ENCODE data around the gene CLDN25.

Gene CLDN25

GRCh38 chr11:113817162-113817561 is 37.6 kb downstream of the CLDN25 start:
- TF ChIP-seq CTCF (IDR thresholded peaks at IDR 0.05; ENCODE audit: low read depth, low read length, missing control alignments): no peak
- Histone ChIP-seq H3K27ac (no peak overlapping the region), H3K36me3 (replicated peaks) (no peaks in the 10 kb centered on the region), H3K4me3 (ENCODE audit: low read depth, low read length) (no peak overlapping the region), H3K27me3 (replicated peaks) (no peaks in the 10 kb centered on the region)
- in situ Hi-C loops (cut with HindIII; ENCODE audit: low pct_ligation_motif_present, low sequenced_read_pairs): no loop called here
- DNase-seq: no peak

- Histone ChIP-seq H3K27ac (no peak overlapping the region), H3K36me3 (replicated peaks) (no peaks in the 10 kb centered on the region), H3K27me3 (replicated peaks) (no peaks in the 10 kb centered on the region), H3K4me3 (ENCODE audit: low read depth, low read length) (no peak overlapping the region)
- in situ Hi-C loops (cut with HindIII; ENCODE audit: low pct_ligation_motif_present, low sequenced_read_pairs): no loop called here
- no peak for DNase-seq
- TF ChIP-seq CTCF (IDR thresholded peaks at IDR 0.05; ENCODE audit: low read depth, low read length, missing control alignments): no peak
Measured at GRCh38 chr11:113817626-113818025, 38.0 kb downstream of the CLDN25 start.

GRCh38 chr11:113818426-113818825 is 38.8 kb downstream of the CLDN25 start:
- in situ Hi-C loops (cut with HindIII; ENCODE audit: low pct_ligation_motif_present, low sequenced_read_pairs): no loop called here
- no peak overlapping the region for H3K27ac ChIP-seq
- H3K4me3 ChIP-seq (ENCODE audit: low read depth, low read length): no peak overlapping the region
- no peaks in the 10 kb centered on the region for H3K27me3 ChIP-seq (replicated peaks)
- no peak for DNase-seq
- no peaks in the 10 kb centered on the region for H3K36me3 ChIP-seq (replicated peaks)
- TF ChIP-seq CTCF (IDR thresholded peaks at IDR 0.05; ENCODE audit: low read depth, low read length, missing control alignments): no peak

GRCh38 chr11:113827477-113827876 is 47.9 kb downstream of the CLDN25 start:
- H3K27me3 ChIP-seq (replicated peaks): no peaks in the 10 kb centered on the region
- no peak overlapping the region for H3K27ac ChIP-seq
- no peak for DNase-seq
- in situ Hi-C loops (cut with HindIII; ENCODE audit: low pct_ligation_motif_present, low sequenced_read_pairs): no loop called here
- no peaks in the 10 kb centered on the region for H3K36me3 ChIP-seq (replicated peaks)
- no peak for TF ChIP-seq CTCF (IDR thresholded peaks at IDR 0.05; ENCODE audit: low read depth, low read length, missing control alignments)
- H3K4me3 ChIP-seq (ENCODE audit: low read depth, low read length): no peak overlapping the region

- H3K27me3 ChIP-seq (replicated peaks): no peaks in the 10 kb centered on the region
- no peak overlapping the region for H3K4me3 ChIP-seq (ENCODE audit: low read depth, low read length)
- TF ChIP-seq CTCF (IDR thresholded peaks at IDR 0.05; ENCODE audit: low read depth, low read length, missing control alignments): no peak
- H3K27ac ChIP-seq: no peak overlapping the region
- no peaks in the 10 kb centered on the region for H3K36me3 ChIP-seq (replicated peaks)
- in situ Hi-C loops (cut with HindIII; ENCODE audit: low pct_ligation_motif_present, low sequenced_read_pairs): no loop called here
- DNase-seq: no peak
Measured at GRCh38 chr11:113828191-113828590, 48.6 kb downstream of the CLDN25 start.

- H3K27ac ChIP-seq: no peak overlapping the region
- no peaks in the 10 kb centered on the region for H3K36me3 ChIP-seq (replicated peaks)
- in situ Hi-C loops (cut with HindIII; ENCODE audit: low pct_ligation_motif_present, low sequenced_read_pairs): no loop called here
- no peaks in the 10 kb centered on the region for H3K27me3 ChIP-seq (replicated peaks)
- no peak for DNase-seq
- TF ChIP-seq CTCF (IDR thresholded peaks at IDR 0.05; ENCODE audit: low read depth, low read length, missing control alignments): no peak
- H3K4me3 ChIP-seq (ENCODE audit: low read depth, low read length): no peak overlapping the region
Measured at GRCh38 chr11:113829751-113830150, 50.2 kb downstream of the CLDN25 start.
